Measurements from ENCODE around the gene ETV6. TPM values are rescaled to one million over a fixed set of nuclear protein-coding genes. Genes with fewer than 3 reads are reported as not detected.

ETV6 gene
- total RNA-seq, 1 donor from 2014 or later: 33.4 TPM

DNA sequence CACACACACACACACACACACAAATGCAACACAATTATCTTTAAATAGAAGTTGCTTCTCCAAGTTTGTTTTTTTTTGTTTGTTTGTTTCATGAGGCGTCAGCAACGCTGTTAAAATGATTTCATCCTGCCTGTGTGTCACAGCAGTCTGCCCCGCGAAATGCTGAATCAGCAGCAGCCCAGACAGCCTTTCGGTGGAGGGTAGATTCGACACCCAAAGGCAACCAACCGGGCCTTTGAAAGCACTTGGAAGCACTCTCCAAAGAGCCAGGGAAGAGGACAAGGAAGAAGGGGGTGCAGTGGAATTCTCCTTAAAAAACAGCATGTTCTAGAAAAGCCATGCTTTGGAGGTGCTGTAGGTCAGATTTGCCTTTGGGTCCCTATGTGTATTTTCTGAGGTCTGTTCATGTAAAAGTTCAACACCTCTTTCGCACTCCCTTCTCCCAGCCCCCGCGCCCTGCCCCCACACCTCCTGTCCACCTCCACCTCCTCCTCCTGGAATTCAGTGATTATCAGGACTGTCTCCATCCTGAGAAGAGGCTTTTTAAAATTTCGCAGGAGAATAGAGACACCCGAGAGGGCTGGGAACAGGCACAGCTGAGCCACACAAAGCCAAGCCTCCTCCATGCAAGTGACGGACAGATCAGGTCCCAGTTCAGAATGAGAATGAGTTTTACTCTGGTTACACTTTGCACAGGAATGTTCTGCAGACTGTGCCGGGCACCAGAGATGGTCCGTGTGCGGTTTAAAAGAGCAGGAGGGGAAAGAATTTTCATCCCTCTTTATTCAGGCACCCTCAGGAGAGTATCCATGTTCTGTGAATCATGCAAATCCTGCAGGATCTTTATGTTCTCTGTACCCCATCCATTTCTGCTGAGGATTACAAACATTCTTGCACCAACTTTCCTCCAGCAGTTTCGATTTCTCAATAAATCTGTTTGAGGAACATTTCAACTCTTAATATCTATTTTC is 177.9 kb downstream of the ETV6 start:
- TF ChIP-seq, protein P1, sequence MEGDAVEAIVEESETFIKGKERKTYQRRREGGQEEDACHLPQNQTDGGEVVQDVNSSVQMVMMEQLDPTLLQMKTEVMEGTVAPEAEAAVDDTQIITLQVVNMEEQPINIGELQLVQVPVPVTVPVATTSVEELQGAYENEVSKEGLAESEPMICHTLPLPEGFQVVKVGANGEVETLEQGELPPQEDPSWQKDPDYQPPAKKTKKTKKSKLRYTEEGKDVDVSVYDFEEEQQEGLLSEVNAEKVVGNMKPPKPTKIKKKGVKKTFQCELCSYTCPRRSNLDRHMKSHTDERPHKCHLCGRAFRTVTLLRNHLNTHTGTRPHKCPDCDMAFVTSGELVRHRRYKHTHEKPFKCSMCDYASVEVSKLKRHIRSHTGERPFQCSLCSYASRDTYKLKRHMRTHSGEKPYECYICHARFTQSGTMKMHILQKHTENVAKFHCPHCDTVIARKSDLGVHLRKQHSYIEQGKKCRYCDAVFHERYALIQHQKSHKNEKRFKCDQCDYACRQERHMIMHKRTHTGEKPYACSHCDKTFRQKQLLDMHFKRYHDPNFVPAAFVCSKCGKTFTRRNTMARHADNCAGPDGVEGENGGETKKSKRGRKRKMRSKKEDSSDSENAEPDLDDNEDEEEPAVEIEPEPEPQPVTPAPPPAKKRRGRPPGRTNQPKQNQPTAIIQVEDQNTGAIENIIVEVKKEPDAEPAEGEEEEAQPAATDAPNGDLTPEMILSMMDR (IDR thresholded peaks at IDR 0.05): no peak
- Mint-ChIP-seq H3K27ac (ENCODE audit: unreplicated experiment) (peak overlapping the region; percentile 94), H3K36me3 (ENCODE audit: low read depth) (peaks cover 7% of the 10 kb centered on the region), H3K27me3 (ENCODE audit: low read depth) (no peaks in the 10 kb centered on the region), H3K4me1 (ENCODE audit: low read depth) (peaks cover 45% of the 10 kb centered on the region), H3K9me3 (ENCODE audit: low read depth) (no peaks in the 10 kb centered on the region), H3K4me3 (ENCODE audit: unreplicated experiment) (peak overlapping the region; percentile 33)
- no peak for DNase-seq (ENCODE audit: low spot score)

DNA sequence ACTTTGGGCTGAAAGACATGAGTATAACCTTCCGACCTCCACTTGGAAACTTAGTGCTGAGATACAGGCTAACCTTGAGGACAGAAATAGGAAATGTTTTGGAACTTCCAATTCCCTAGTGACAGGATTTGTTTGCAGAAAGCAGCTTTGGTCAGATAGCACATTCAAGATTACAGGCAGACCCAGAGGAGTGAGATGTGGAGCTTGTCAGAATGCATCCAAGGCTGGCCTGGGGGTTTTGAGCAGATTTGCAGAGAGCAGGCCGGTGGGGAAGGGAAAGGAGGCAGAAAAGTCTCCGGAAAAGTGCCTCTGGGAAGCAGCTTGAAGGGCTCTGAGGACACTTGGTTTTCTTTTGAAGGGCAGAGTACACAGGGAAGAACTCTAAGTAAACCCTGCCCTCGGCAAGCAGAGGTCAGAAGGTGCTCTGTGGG is 180.3 kb downstream of the ETV6 start:
- Mint-ChIP-seq H3K4me3 (ENCODE audit: unreplicated experiment) (no peak overlapping the region), H3K36me3 (ENCODE audit: low read depth) (peaks cover 7% of the 10 kb centered on the region), H3K9me3 (ENCODE audit: low read depth) (no peaks in the 10 kb centered on the region), H3K27me3 (ENCODE audit: low read depth) (no peaks in the 10 kb centered on the region), H3K4me1 (ENCODE audit: low read depth) (peaks cover 39% of the 10 kb centered on the region), H3K27ac (ENCODE audit: unreplicated experiment) (no peak overlapping the region)
- TF ChIP-seq, protein P1 (IDR thresholded peaks at IDR 0.05): no peak
- no peak for DNase-seq (ENCODE audit: low spot score)

DNA sequence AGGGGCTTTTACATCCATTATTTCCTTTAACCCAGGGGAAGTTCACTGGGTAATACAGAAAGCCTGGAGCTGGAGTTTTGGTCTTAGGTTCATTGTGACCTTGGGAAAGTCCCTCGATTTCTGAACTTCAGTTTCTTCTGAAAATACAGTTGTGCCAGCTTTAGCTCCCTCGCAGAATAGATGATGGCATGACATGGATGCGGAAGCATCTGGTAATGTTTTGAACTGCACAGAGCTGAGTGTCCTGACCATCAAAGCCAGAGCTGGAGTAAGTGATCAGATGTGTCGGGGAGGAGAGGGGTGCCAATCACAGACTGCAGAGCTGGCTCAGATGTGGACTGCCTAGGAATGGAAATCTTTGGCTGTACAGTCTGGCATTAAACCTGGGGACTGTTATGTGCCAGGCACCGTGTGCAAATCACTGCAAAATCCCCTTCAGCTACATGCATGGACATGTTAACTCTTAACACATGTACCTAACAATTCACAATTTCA is 180.9 kb downstream of the ETV6 start:
- H3K9me3 Mint-ChIP-seq (ENCODE audit: low read depth): no peaks in the 10 kb centered on the region
- no peak overlapping the region for H3K4me3 Mint-ChIP-seq (ENCODE audit: unreplicated experiment)
- no peak for DNase-seq (ENCODE audit: low spot score)
- TF ChIP-seq, protein P1 (IDR thresholded peaks at IDR 0.05): no peak
- H3K4me1 Mint-ChIP-seq (ENCODE audit: low read depth): peaks cover 39% of the 10 kb centered on the region
- H3K27ac Mint-ChIP-seq (ENCODE audit: unreplicated experiment): no peak overlapping the region
- H3K36me3 Mint-ChIP-seq (ENCODE audit: low read depth): peaks cover 7% of the 10 kb centered on the region
- no peaks in the 10 kb centered on the region for H3K27me3 Mint-ChIP-seq (ENCODE audit: low read depth)

DNA sequence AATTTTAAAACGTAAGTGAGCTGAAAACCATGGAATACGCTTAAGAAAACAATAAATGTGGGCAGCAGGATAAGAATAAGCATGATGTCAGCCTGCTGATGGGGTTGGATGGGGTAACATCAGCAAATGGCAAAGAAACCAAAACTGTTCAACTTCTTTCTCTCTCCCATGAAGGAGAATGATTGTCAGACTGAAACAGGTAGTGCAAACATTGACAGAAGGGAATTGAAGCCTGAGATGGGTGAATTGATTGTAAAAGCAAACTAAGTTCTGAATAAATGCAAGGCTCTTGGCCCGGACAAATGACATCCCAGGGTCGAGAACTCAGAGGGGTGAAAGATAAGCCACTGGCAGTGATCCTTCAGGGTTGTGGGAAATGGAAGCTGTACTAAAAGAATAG is 182.6 kb downstream of the ETV6 start:
- no peak overlapping the region for H3K4me3 Mint-ChIP-seq (ENCODE audit: unreplicated experiment)
- H3K27me3 Mint-ChIP-seq (ENCODE audit: low read depth): no peaks in the 10 kb centered on the region
- no peaks in the 10 kb centered on the region for H3K9me3 Mint-ChIP-seq (ENCODE audit: low read depth)
- H3K36me3 Mint-ChIP-seq (ENCODE audit: low read depth): peaks cover 3% of the 10 kb centered on the region
- no peak for DNase-seq (ENCODE audit: low spot score)
- H3K27ac Mint-ChIP-seq (ENCODE audit: unreplicated experiment): peak overlapping the region; percentile 2
- H3K4me1 Mint-ChIP-seq (ENCODE audit: low read depth): peaks cover 41% of the 10 kb centered on the region
- TF ChIP-seq, protein P1 (IDR thresholded peaks at IDR 0.05): no peak

DNA sequence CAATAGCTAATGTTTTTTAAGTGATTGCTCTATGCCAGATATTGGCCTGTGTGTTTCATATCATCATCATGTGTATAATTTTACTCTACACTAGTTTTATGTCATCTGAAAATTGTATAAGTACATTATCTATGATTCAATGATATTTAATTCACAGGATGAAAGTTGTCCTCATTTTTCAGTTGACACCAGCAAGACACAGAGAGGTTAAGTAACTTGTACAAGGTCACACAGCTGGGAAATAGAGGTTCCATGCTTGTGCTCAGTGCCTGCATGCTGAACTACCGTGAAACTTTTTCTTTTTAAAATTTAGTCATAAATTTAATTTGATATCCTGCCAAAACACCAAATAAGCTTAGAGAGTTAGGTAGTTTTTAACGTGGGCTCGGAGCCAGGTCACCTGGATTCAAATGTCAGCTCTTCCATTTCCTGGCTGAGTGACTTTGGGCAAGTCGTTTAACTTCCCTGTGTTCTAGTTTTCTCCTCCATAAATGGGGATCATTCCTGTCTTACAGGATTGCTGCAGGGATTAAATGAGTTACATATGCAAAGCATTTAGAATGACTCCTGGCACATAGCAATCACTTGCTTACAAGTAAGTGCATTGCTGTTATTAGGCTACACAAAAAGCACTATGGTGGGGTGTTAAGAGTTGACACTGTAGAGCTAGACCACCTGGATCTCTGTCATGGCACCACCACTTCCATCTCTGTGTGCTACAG is 183.9 kb downstream of the ETV6 start:
- no peak for DNase-seq (ENCODE audit: low spot score)
- Mint-ChIP-seq H3K27me3 (ENCODE audit: low read depth) (no peaks in the 10 kb centered on the region), H3K4me1 (ENCODE audit: low read depth) (peaks cover 45% of the 10 kb centered on the region), H3K27ac (ENCODE audit: unreplicated experiment) (no peak overlapping the region), H3K36me3 (ENCODE audit: low read depth) (peaks cover 5% of the 10 kb centered on the region), H3K9me3 (ENCODE audit: low read depth) (no peaks in the 10 kb centered on the region), H3K4me3 (ENCODE audit: unreplicated experiment) (no peak overlapping the region)
- TF ChIP-seq, protein P1 (IDR thresholded peaks at IDR 0.05): no peak
